Osteoblast (primary cell): ENCODE results near the gene RCOR2. TPM values are rescaled to one million over a fixed set of nuclear protein-coding genes. Genes with fewer than 3 reads are reported as not detected.

ENCODE experiments used
- DNase-seq: peaks from one replicate; pipeline ENCODE4 v3.0.0; 2011; ENCODE audit warnings: low spot score, mixed read lengths; ENCODE audit not compliant: insufficient read length; ENCODE audit errors: missing footprints
- H2AFZ ChIP-seq: 2 replicates; pipeline ENCODE4 v1.6.0; 2011; ENCODE audit warnings: mild to moderate bottlenecking, low read length
- H3K27ac ChIP-seq: 2 replicates; pipeline ENCODE4 v1.5.1; 2011; ENCODE audit warnings: mild to moderate bottlenecking, low read depth, low read length, moderate library complexity
- H3K27me3 ChIP-seq: 2 replicates; pipeline ENCODE4 v1.6.0; 2012; ENCODE audit warnings: mild to moderate bottlenecking, control low read depth, inconsistent platforms, low read length, moderate library complexity; ENCODE audit not compliant: insufficient read depth
- H3K36me3 ChIP-seq: 2 replicates; pipeline ENCODE4 v1.5.1; 2011; ENCODE audit warnings: mild to moderate bottlenecking, low read length, control low read depth, moderate library complexity; ENCODE audit not compliant: insufficient read depth
- H3K4me1 ChIP-seq: 2 replicates; pipeline ENCODE4 v1.5.1; 2011; ENCODE audit warnings: mild to moderate bottlenecking, low read length, control low read depth, moderate library complexity; ENCODE audit not compliant: insufficient read depth
- H3K4me2 ChIP-seq: 2 replicates; pipeline ENCODE4 v1.6.0; 2011; ENCODE audit warnings: mild to moderate bottlenecking, low read length; ENCODE audit not compliant: insufficient read depth
- H3K4me3 ChIP-seq: fragments of 200-600 bp; sonication (generic); 3 replicates; pipeline ENCODE4 v1.5.1; 2012; ENCODE audit warnings: mild to moderate bottlenecking, low read length, inconsistent platforms; ENCODE audit not compliant: insufficient read depth
- H3K79me2 ChIP-seq: 2 replicates; pipeline ENCODE4 v1.6.0; 2012; ENCODE audit warnings: mild to moderate bottlenecking, low read length, control low read depth, inconsistent platforms; ENCODE audit not compliant: insufficient read depth
- H3K9me3 ChIP-seq: 2 replicates; pipeline ENCODE4 v1.5.1; 2011; ENCODE audit warnings: low read depth, low read length, control low read depth
- H4K20me1 ChIP-seq: 2 replicates; pipeline ENCODE4 v1.6.0; 2012; ENCODE audit warnings: mild to moderate bottlenecking, low read length, control low read depth; ENCODE audit not compliant: insufficient read depth
- CTCF ChIP-seq: IDR thresholded peaks from 2 replicates; pipeline ENCODE4 v1.5.1; 2011; ENCODE audit warnings: mild to moderate bottlenecking, low read depth, low read length, moderate library complexity; ENCODE audit errors: extremely low read depth
- total RNA-seq: library from RNA; depleted of rRNA; stranded (reverse); fragments of >200 nt; gene quantifications from 2 replicates; pipeline ENCODE4 v1.2.3, GENCODE V29; 2012

Gene RCOR2
- total RNA-seq, 1 donor, result under 0.01 TPM

- H3K27me3 ChIP-seq, result no peaks in the 10 kb centered on the region
- H3K79me2 ChIP-seq, result peaks cover 31% of the 10 kb centered on the region
- peaks cover 71% of the 10 kb centered on the region for H3K36me3 ChIP-seq
- no peak overlapping the region for H3K27ac ChIP-seq
- H3K4me1 ChIP-seq, result no peaks in the 10 kb centered on the region
- H3K9me3 ChIP-seq, result no peaks in the 10 kb centered on the region
- peaks cover 33% of the 10 kb centered on the region for H4K20me1 ChIP-seq
- no peak for TF ChIP-seq CTCF
- H2AFZ ChIP-seq, result no peak overlapping the region
- H3K4me2 ChIP-seq, result no peak overlapping the region
- no peak overlapping the region for H3K4me3 ChIP-seq
- no peak for DNase-seq
These were observed 19.4 kb downstream of the RCOR2 start for GRCh38 chr11:63897459-63898146.

GRCh38 chr11:63896071-63896470 lies 20.9 kb downstream of the RCOR2 start:
- TF ChIP-seq CTCF, result no peak
- no peak overlapping the region for H3K4me2 ChIP-seq
- no peak overlapping the region for H2AFZ ChIP-seq

GRCh38 chr11:63893355-63893754 lies 23.6 kb downstream of the RCOR2 start:
- peaks cover 71% of the 10 kb centered on the region for H3K79me2 ChIP-seq
- TF ChIP-seq CTCF, result no peak
- DNase-seq, result no peak
- peaks cover 32% of the 10 kb centered on the region for H3K36me3 ChIP-seq
- peaks cover 75% of the 10 kb centered on the region for H4K20me1 ChIP-seq
- peaks cover 6% of the 10 kb centered on the region for H3K4me1 ChIP-seq
- no peak overlapping the region for H2AFZ ChIP-seq
- H3K4me3 ChIP-seq, result no peak overlapping the region
- no peak overlapping the region for H3K4me2 ChIP-seq
- H3K27me3 ChIP-seq, result no peaks in the 10 kb centered on the region
- no peaks in the 10 kb centered on the region for H3K9me3 ChIP-seq
- no peak overlapping the region for H3K27ac ChIP-seq

More at GRCh38 chr11:63896071-63896470, 20.9 kb downstream of the RCOR2 start:
- no peaks in the 10 kb centered on the region for H3K9me3 ChIP-seq
- H3K27ac ChIP-seq, result no peak overlapping the region
- no peak overlapping the region for H3K4me3 ChIP-seq
- peaks cover 48% of the 10 kb centered on the region for H4K20me1 ChIP-seq
- no peak for DNase-seq
- no peaks in the 10 kb centered on the region for H3K4me1 ChIP-seq
- peaks cover 58% of the 10 kb centered on the region for H3K36me3 ChIP-seq
- H3K27me3 ChIP-seq, result no peaks in the 10 kb centered on the region
- H3K79me2 ChIP-seq, result peaks cover 44% of the 10 kb centered on the region

- no peak overlapping the region for H2AFZ ChIP-seq
- no peak overlapping the region for H3K4me2 ChIP-seq
- no peaks in the 10 kb centered on the region for H3K27me3 ChIP-seq
- H3K36me3 ChIP-seq, result peaks cover 21% of the 10 kb centered on the region
- peaks cover 81% of the 10 kb centered on the region for H3K79me2 ChIP-seq
- no peak for TF ChIP-seq CTCF
- H3K4me3 ChIP-seq, result no peak overlapping the region
- no peak overlapping the region for H3K27ac ChIP-seq
- DNase-seq, result no peak
- peaks cover 85% of the 10 kb centered on the region for H4K20me1 ChIP-seq
- H3K9me3 ChIP-seq, result no peaks in the 10 kb centered on the region
- peaks cover 17% of the 10 kb centered on the region for H3K4me1 ChIP-seq
These were observed 24.7 kb downstream of the RCOR2 start for GRCh38 chr11:63892228-63892627.
